ENCODE measurements around the gene CD9.

The CD9 gene

DNA sequence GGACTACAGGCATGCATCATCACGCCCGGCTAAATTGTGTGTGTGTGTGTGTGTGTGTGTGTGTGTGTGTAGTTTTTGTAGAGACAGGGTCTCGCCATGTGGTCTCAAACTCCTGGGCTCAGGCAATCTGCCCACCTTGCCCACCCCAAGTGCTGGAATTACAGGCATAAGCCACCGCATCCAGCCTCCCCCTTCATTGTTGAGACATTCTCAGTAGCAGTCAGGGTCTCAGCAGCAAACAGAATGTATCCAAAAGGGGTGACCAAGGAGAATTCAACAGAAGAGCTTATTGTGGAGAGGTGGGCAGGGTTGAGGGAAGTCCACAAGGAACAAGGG lies 73.0 kb downstream of the CD9 start:
- peaks cover 0 to 4% (median 0%) of the 10 kb centered on the region in 5 donors for H3K27me3 ChIP-seq (ENCODE audit: control insufficient read depth in 5 of 5, insufficient read depth in 4 of 5, low read length in 5 of 5)
- peak overlapping the region; percentile 23 for H3K27ac ChIP-seq (ENCODE audit: low read depth, low read length)
- H3K9ac ChIP-seq (ENCODE audit: low read length in 5 of 5), result no peak overlapping the region
- H3K4me1 ChIP-seq (ENCODE audit: control insufficient read depth in 5 of 5, insufficient read depth in 5 of 5, low read length in 5 of 5), result peaks cover 7 to 35% (median 27%) of the 10 kb centered on the region in 5 donors
- no peaks in the 10 kb centered on the region for H3K36me3 ChIP-seq (ENCODE audit: control insufficient read depth in 5 of 5, insufficient read depth in 5 of 5, low read length in 5 of 5)
- no peak overlapping the region for H3K4me3 ChIP-seq (ENCODE audit: low read depth in 1 of 5, low read length in 5 of 5)
- no peaks in the 10 kb centered on the region for H3K9me3 ChIP-seq (ENCODE audit: control insufficient read depth in 5 of 5, low read length in 5 of 5)

DNA sequence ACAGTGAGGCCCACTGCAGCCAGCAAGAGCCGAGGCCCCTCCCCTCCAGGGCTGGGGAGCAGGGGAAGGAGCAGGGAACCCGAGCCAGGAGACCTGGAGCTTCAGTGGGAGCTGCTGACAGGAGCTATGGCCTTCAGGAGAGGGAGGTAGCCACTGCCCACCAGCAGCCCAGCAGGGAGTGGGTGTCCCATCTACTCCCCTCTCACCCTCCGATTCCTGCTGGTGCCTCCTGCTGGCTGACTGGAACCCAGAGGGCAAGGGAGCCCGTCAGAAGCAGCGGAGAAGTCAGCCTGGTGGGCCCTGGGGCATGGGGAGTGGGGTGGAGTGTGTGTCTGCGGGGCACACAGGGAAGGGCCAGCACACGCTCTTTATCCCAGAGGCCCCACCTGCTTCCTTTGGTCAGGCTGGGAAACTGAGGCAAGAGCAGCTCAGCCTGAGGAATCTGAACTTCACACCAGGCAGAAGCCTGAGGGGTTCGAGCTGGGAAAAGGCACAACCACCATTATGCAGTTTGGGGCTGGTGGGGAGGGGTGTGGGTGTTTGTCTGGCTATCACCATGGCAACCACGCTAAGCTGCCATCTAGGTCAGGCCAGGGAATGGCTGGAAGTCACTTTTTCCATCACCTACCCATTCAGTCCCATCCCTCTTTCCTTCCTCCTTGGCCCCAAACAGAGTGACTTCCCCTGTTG lies 73.5 kb downstream of the CD9 start:
- peak overlapping the region; percentile 23 for H3K27ac ChIP-seq (ENCODE audit: low read depth, low read length)
- peak overlapping the region in 2 of 5 donors; percentile 7 to 40 for H3K4me3 ChIP-seq (ENCODE audit: low read depth in 1 of 5, low read length in 5 of 5)
- H3K9ac ChIP-seq (ENCODE audit: low read length in 5 of 5), result peak overlapping the region in 2 of 5 donors; percentile 2 to 36
- peaks cover 8 to 36% (median 28%) of the 10 kb centered on the region in 5 donors for H3K4me1 ChIP-seq (ENCODE audit: control insufficient read depth in 5 of 5, insufficient read depth in 5 of 5, low read length in 5 of 5)
- H3K9me3 ChIP-seq (ENCODE audit: control insufficient read depth in 5 of 5, low read length in 5 of 5), result no peaks in the 10 kb centered on the region
- no peaks in the 10 kb centered on the region for H3K36me3 ChIP-seq (ENCODE audit: control insufficient read depth in 5 of 5, insufficient read depth in 5 of 5, low read length in 5 of 5)
- H3K27me3 ChIP-seq (ENCODE audit: control insufficient read depth in 5 of 5, insufficient read depth in 4 of 5, low read length in 5 of 5), result peaks cover 0 to 4% (median 0%) of the 10 kb centered on the region in 5 donors

DNA sequence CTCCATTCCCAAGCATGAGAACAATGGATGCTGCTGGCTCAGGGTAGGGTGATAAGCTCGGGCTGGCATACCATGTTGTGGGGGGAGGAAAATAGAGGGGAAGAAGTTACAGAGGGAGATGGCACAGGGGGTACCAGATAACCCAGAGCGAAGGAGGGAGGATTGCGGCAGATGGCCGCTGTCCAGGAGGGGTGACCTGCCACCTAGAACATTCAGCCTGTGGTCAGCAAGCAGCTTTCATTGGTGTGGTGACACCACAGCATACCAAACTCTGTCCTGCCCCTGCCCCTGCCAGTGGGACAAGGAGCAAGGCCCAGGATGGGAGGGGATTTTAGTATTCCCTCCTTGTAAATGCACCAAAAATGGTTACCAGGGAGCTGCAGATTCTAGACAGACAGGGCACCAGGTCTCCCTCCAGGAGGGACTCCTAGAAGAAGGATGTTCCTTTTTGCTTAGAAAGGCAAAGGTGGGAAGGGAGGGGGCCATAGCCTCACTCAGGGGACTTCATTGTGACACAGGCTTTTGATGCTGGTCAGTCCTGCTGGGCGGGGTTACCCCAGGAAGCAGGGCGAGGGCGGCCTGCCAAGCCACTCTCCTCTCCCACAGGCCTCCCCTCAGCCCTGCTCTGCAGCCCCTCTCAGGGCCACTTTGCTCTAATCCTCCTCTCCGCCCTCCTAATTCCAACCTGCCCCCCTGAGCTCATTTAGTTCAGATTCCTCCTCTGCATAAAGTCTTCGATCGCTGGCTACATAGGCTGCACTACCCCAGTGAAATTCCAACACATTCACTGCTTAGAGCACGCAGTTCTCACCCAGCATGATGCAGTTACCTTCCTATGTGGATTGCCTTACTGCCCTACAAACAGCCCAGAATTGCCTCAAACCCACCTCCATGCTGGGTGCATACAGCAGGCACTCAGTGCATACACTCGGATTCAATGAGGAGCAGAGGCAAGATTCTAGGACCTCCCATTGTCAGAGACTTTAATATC lies 74.3 kb downstream of the CD9 start:
- Histone ChIP-seq H3K4me1 (ENCODE audit: control insufficient read depth in 5 of 5, insufficient read depth in 5 of 5, low read length in 5 of 5) (peaks cover 10 to 43% (median 36%) of the 10 kb centered on the region in 5 donors), H3K27me3 (ENCODE audit: control insufficient read depth in 5 of 5, insufficient read depth in 4 of 5, low read length in 5 of 5) (peaks cover 0 to 4% (median 0%) of the 10 kb centered on the region in 5 donors), H3K4me3 (ENCODE audit: low read depth in 1 of 5, low read length in 5 of 5) (peak overlapping the region in 2 of 5 donors; percentile 7 to 40), H3K36me3 (ENCODE audit: control insufficient read depth in 5 of 5, insufficient read depth in 5 of 5, low read length in 5 of 5) (no peaks in the 10 kb centered on the region), H3K27ac (ENCODE audit: low read depth, low read length) (peak overlapping the region; percentile 23), H3K9ac (ENCODE audit: low read length in 5 of 5) (peak overlapping the region in 2 of 5 donors; percentile 2 to 36), H3K9me3 (ENCODE audit: control insufficient read depth in 5 of 5, low read length in 5 of 5) (no peaks in the 10 kb centered on the region)

DNA sequence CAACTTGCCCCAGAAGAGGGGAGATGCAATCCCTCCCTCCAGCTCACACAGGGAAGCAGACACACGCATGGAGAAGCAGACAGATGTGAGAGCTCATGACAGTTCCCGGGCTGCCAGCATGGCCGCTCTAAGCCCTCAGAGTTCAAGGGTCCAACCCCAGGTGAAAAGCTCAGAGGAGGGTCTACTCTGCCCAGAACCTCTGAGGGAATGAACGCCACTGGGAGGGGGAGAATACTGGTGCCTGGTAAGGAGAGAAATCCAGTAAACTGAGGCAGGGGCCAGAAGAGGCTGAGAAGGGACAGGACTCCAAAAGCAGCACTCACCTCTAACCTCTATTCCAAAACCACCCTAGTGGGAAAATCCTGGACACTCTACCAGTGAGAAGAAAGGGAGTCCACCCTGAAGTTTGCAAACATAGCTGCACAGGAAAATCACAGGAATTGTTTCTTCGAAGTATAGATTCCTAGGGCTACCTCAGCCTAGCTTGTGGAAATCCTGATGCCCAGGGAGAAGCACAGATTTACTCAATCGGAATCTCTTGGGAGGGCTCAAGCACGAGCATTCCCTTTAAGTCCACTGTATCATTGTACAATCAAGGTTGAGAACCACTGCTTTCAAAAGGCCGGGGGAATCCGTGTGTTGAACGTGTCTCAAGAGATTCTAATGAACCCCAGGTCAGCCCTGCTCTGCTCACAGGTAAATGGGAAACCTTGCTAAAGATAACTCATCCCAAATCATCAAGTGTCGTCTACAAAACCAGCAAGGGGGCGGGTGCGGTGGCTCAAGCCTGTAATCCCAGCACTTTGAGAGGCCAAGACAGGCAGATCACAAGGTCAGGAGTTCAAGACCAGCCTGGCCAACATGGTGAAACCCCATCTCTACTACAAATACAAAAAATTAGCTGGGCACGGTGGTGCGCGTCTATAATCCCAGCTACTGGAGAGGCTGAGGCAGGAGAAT lies 76.0 kb downstream of the CD9 start:
- Histone ChIP-seq H3K9me3 (ENCODE audit: control insufficient read depth in 5 of 5, low read length in 5 of 5) (no peaks in the 10 kb centered on the region), H3K27ac (ENCODE audit: low read depth, low read length) (peak overlapping the region; percentile 10), H3K27me3 (ENCODE audit: control insufficient read depth in 5 of 5, insufficient read depth in 4 of 5, low read length in 5 of 5) (peaks cover 0 to 4% (median 0%) of the 10 kb centered on the region in 5 donors), H3K4me1 (ENCODE audit: control insufficient read depth in 5 of 5, insufficient read depth in 5 of 5, low read length in 5 of 5) (peaks cover 11 to 53% (median 40%) of the 10 kb centered on the region in 5 donors), H3K9ac (ENCODE audit: low read length in 5 of 5) (no peak overlapping the region), H3K36me3 (ENCODE audit: control insufficient read depth in 5 of 5, insufficient read depth in 5 of 5, low read length in 5 of 5) (no peaks in the 10 kb centered on the region), H3K4me3 (ENCODE audit: low read depth in 1 of 5, low read length in 5 of 5) (no peak overlapping the region)

DNA sequence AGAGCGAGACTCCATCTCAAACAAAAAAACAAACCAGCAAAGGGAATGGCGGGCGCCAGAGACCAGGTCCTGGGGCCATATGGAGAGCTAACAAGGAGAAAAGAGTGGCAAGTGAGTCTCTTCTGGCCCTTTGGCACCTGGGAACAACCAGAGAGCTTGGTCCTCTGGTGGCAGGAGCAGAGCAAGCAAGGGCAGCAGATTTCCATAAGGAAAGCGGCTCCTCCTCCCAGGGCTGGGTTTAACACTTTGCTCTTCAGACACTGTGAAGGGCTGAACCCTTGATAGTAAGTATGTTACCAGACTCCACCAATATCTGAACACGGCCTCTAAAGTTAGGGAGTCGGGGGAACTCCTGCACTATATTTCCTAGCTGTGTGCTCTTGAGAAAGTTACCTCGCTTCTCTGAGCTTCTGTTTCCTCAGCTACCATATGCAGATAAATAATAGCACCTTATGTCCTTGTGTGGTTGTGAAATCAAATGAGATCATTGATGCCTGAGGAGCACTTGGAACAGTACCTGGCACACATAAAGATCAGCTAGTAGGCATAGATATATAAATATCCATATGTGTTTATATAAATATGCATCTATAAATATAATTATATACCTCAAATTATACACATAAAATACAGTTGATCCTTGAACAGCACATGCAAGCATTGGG lies 76.9 kb downstream of the CD9 start:
- Histone ChIP-seq H3K27me3 (ENCODE audit: control insufficient read depth in 5 of 5, insufficient read depth in 4 of 5, low read length in 5 of 5) (peaks cover 0 to 4% (median 0%) of the 10 kb centered on the region in 5 donors), H3K36me3 (ENCODE audit: control insufficient read depth in 5 of 5, insufficient read depth in 5 of 5, low read length in 5 of 5) (no peaks in the 10 kb centered on the region), H3K4me3 (ENCODE audit: low read depth in 1 of 5, low read length in 5 of 5) (no peak overlapping the region), H3K27ac (ENCODE audit: low read depth, low read length) (peak overlapping the region; percentile 76), H3K4me1 (ENCODE audit: control insufficient read depth in 5 of 5, insufficient read depth in 5 of 5, low read length in 5 of 5) (peaks cover 11 to 53% (median 40%) of the 10 kb centered on the region in 5 donors), H3K9me3 (ENCODE audit: control insufficient read depth in 5 of 5, low read length in 5 of 5) (no peaks in the 10 kb centered on the region), H3K9ac (ENCODE audit: low read length in 5 of 5) (no peak overlapping the region)

DNA sequence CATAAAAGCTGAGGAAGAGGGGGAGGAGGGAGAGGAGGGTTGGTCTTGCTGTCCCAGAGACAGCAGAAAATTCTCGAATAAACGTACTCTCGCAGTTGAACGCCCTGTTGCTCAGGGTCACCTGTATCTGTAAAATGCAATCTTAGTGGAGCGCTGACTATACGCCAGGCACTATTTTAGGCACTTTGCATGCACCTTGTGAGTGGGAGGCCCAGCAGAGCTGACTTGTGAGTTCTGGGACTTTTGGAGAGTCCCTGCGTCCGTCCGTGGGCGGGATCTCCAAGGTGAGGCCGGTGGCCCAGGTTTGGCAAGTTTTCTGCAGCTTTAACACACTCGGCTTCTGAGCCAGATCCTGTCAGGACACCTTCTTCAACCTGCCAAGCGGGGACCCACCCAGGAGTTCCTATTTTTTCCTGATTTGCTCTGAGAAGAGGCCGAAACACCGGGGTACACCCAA lies 77.8 kb downstream of the CD9 start:
- Histone ChIP-seq H3K9me3 (ENCODE audit: control insufficient read depth in 5 of 5, low read length in 5 of 5) (no peaks in the 10 kb centered on the region), H3K27ac (ENCODE audit: low read depth, low read length) (peak overlapping the region; percentile 76), H3K4me3 (ENCODE audit: low read depth in 1 of 5, low read length in 5 of 5) (peak overlapping the region; percentile 42 to 63 (median 55)), H3K4me1 (ENCODE audit: control insufficient read depth in 5 of 5, insufficient read depth in 5 of 5, low read length in 5 of 5) (peaks cover 11 to 43% (median 40%) of the 10 kb centered on the region in 5 donors), H3K36me3 (ENCODE audit: control insufficient read depth in 5 of 5, insufficient read depth in 5 of 5, low read length in 5 of 5) (no peaks in the 10 kb centered on the region), H3K9ac (ENCODE audit: low read length in 5 of 5) (peak overlapping the region; percentile 28 to 86 (median 73)), H3K27me3 (ENCODE audit: control insufficient read depth in 5 of 5, insufficient read depth in 4 of 5, low read length in 5 of 5) (peaks cover 0 to 4% (median 0%) of the 10 kb centered on the region in 5 donors)

DNA sequence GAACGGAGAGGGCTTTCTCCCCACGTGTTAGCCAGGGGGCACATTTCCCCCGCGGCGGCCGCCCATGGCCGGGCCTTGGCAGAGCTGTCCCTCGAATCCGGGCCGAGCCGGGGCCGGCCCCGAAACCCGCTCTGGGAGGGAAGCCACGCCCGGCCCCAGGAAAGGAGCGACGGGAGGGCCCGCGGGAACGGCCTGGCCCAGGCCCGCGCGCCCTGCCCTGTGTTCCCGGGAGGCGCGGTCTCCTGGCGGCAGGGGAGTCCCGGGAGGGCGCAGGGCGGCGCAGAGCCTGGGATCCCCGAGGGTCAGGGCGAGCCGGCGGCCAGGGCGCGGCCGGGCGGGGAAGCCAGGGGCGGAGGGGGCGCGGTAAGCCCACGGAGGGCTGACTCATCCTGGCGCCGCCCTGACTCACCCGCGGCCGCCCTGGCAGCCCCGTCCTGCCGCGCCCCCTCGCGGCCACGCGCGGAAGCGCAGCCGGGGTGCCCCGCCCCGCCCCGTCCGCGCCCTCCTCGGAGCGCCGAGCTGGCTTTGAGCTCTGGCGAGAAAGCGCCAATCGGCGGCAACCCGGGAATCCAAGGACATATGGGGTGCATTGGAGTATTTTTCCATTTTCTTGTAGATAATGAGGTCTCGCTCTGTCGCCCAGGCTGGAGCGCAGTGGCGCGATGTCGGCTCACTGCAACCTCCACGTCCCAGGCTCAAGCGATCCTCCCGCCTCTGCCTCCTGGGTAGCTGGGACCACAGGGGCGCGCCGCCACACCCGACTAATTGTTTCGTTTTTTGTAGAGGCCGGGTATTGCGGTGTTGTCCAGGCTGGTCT lies 78.4 kb downstream of the CD9 start:
- Histone ChIP-seq H3K4me1 (ENCODE audit: control insufficient read depth in 5 of 5, insufficient read depth in 5 of 5, low read length in 5 of 5) (peaks cover 10 to 38% (median 33%) of the 10 kb centered on the region in 5 donors), H3K9ac (ENCODE audit: low read length in 5 of 5) (peak overlapping the region; percentile 28 to 86 (median 73)), H3K9me3 (ENCODE audit: control insufficient read depth in 5 of 5, low read length in 5 of 5) (no peaks in the 10 kb centered on the region), H3K27me3 (ENCODE audit: control insufficient read depth in 5 of 5, insufficient read depth in 4 of 5, low read length in 5 of 5) (peaks cover 0 to 4% (median 0%) of the 10 kb centered on the region in 5 donors), H3K4me3 (ENCODE audit: low read depth in 1 of 5, low read length in 5 of 5) (peak overlapping the region; percentile 42 to 63 (median 55)), H3K27ac (ENCODE audit: low read depth, low read length) (peak overlapping the region; percentile 76), H3K36me3 (ENCODE audit: control insufficient read depth in 5 of 5, insufficient read depth in 5 of 5, low read length in 5 of 5) (no peaks in the 10 kb centered on the region)

DNA sequence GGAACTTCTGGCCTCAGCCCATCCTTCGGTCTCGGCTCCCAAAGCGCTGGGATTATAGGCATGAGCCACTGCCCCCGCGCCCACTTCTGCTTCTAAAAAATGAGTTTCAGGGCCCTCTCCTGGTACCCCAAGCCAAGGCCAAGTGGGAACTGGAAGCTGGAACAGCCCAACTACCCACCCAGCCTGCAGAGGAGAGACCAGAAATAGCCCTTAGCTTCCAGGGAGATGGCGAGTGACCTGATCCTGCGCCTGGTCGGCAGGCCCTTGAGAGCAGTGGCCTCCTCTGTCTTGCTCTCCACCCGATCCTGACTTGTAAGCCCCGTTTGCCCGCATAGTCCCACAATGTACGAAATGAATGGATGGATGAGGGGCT lies 79.0 kb downstream of the CD9 start:
- H3K9ac ChIP-seq (ENCODE audit: low read length in 5 of 5), result peak overlapping the region in 1 of 5 donors; percentile 11
- H3K4me1 ChIP-seq (ENCODE audit: control insufficient read depth in 5 of 5, insufficient read depth in 5 of 5, low read length in 5 of 5), result peaks cover 8 to 32% (median 27%) of the 10 kb centered on the region in 5 donors
- H3K36me3 ChIP-seq (ENCODE audit: control insufficient read depth in 5 of 5, insufficient read depth in 5 of 5, low read length in 5 of 5), result no peaks in the 10 kb centered on the region
- H3K27me3 ChIP-seq (ENCODE audit: control insufficient read depth in 5 of 5, insufficient read depth in 4 of 5, low read length in 5 of 5), result peaks cover 0 to 1% (median 0%) of the 10 kb centered on the region in 5 donors
- no peaks in the 10 kb centered on the region for H3K9me3 ChIP-seq (ENCODE audit: control insufficient read depth in 5 of 5, low read length in 5 of 5)
- H3K27ac ChIP-seq (ENCODE audit: low read depth, low read length), result no peak overlapping the region
- peak overlapping the region in 2 of 5 donors; percentile 25 to 27 for H3K4me3 ChIP-seq (ENCODE audit: low read depth in 1 of 5, low read length in 5 of 5)

Data from subcutaneous abdominal adipose tissue (tissue), 5 donors.